ENCODE data around the gene NCOR1. TPM values are rescaled to one million over a fixed set of nuclear protein-coding genes. Genes with fewer than 3 reads are reported as not detected.

The NCOR1 gene
- total and polyA plus RNA-seq, 2 of the 13 experiments (the other 11 are each of a cell fraction or from before 2014, with no cell fraction given), result 57.0 to 71.7 TPM

- TF ChIP-seq GMEB2 (CRISPR knock-in tag; IDR thresholded peaks at IDR 0.05; ENCODE audit: low read depth), result peak; percentile 91
- TF ChIP-seq ZNF672 (CRISPR knock-in tag; IDR thresholded peaks at IDR 0.05), result peak; percentile 89
- peak; percentile 73; the same call in 1 of the 2 replicates for TF ChIP-seq ZNF441 (CRISPR knock-in tag; IDR thresholded peaks at IDR 0.05; ENCODE audit: borderline replicate concordance)
- peak; percentile 96 for TF ChIP-seq HNRNPLL (IDR thresholded peaks at IDR 0.05; ENCODE audit: low read depth, low read length, poor library complexity, severe bottlenecking)
- TF ChIP-seq TCF12 (IDR thresholded peaks at IDR 0.05), result no peak
- peak; percentile 75 for TF ChIP-seq TCF12 (CRISPR knock-in tag; IDR thresholded peaks at IDR 0.05)
- peak; percentile 72; the same call in 1 of the 2 replicates for TF ChIP-seq ZNF768 (CRISPR knock-in tag; IDR thresholded peaks at IDR 0.05)
- no peak for TF ChIP-seq USF2 (IDR thresholded peaks at IDR 0.05; ENCODE audit: low read depth, low read length)
- no peak for TF ChIP-seq USF2 (CRISPR knock-in tag; IDR thresholded peaks at IDR 0.05; ENCODE audit: borderline replicate concordance)
- TF ChIP-seq REST (IDR thresholded peaks at IDR 0.05; ENCODE audit: borderline replicate concordance in 1 of 2, low read depth in 1 of 2, low read length in 2 of 2), result peak in 1 of 2 experiments; percentile 71; a peak in 1 of 4 replicates
- peak; percentile 93 for TF ChIP-seq BRD4 (CRISPR knock-in tag; IDR thresholded peaks at IDR 0.05)
- TF ChIP-seq HMGXB3 (CRISPR knock-in tag; IDR thresholded peaks at IDR 0.05; ENCODE audit: borderline replicate concordance), result peak; percentile 98
- peak; percentile 88 for TF ChIP-seq ZNF331 (CRISPR knock-in tag; IDR thresholded peaks at IDR 0.05)
- peak; percentile 87; the same call in 1 of the 2 replicates for TF ChIP-seq PRMT3 (CRISPR knock-in tag; IDR thresholded peaks at IDR 0.05; ENCODE audit: borderline replicate concordance, low read depth)
- peak; percentile 39 for TF ChIP-seq AGO2 (optimal IDR thresholded peaks at IDR 0.05; ENCODE audit: low read depth, low read length)
- TF ChIP-seq TAF1 (CRISPR knock-in tag; IDR thresholded peaks at IDR 0.05), result peak; percentile 99
- TF ChIP-seq ZNF160 (CRISPR knock-in tag; IDR thresholded peaks at IDR 0.05), result peak; percentile 87
Observed at GRCh38 chr17:15999141-15999973, 216.0 kb downstream of the NCOR1 start, which contains the start of the genes TTC19 and ZSWIM7 (continued).
